Fibroblast of lung (primary cell): ENCODE data around the gene MUC21. TPM values are rescaled to one million over a fixed set of nuclear protein-coding genes. Genes with fewer than 3 reads are reported as not detected.
A peak's percentile ranks its signal among the peaks of the same experiment; 100 is the strongest.
"Not testable (repeated sequence)": the region's sequence is repeated elsewhere in the genome, so short reads cannot be mapped to it uniquely, and the experiment has no call there.

Experiments
- DNase-seq, 2 donors: peaks; one replicate each; pipeline versions ENCODE4 v3.0.0 to v3.0.0-alpha.2; 2010; ENCODE audit warnings: low read depth in 2 of 2
- H2AFZ ChIP-seq: 2 replicates; pipeline ENCODE4 v1.5.1; 2012; ENCODE audit warnings: low read length, control low read depth, inconsistent platforms
- H3K27ac ChIP-seq: 2 replicates; pipeline ENCODE4 v1.5.1; 2011; ENCODE audit warnings: low read length, control low read depth; ENCODE audit not compliant: insufficient read depth
- H3K27me3 ChIP-seq: 2 replicates; pipeline ENCODE4 v1.5.1; 2011; ENCODE audit warnings: mild to moderate bottlenecking, low read length; ENCODE audit not compliant: control insufficient read depth, insufficient read depth
- H3K36me3 ChIP-seq: 2 replicates; pipeline ENCODE4 v1.5.1; 2011; ENCODE audit warnings: low read length; ENCODE audit not compliant: control insufficient read depth, insufficient read depth
- H3K4me1 ChIP-seq: 2 replicates; pipeline ENCODE4 v1.5.1; 2011; ENCODE audit warnings: low read length; ENCODE audit not compliant: control insufficient read depth, insufficient read depth; ENCODE audit errors: extremely low read depth
- H3K4me2 ChIP-seq: 2 replicates; pipeline ENCODE4 v1.5.1; 2011; ENCODE audit warnings: low read length, control low read depth; ENCODE audit not compliant: insufficient read depth; ENCODE audit errors: extremely low read depth
- H3K4me3 ChIP-seq, 4 experiments: fragments of 200-600 bp in 1 of 4; sonication (generic) in 1 of 4; replicated peaks in 1 of 4; 2 replicates each; pipeline ENCODE4 v1.5.1; 2011 to 2016; ENCODE audit warnings: low read length in 4 of 4, low read depth in 3 of 4, mild to moderate bottlenecking in 3 of 4, control low read depth in 2 of 4, inconsistent platforms in 1 of 4, mixed read lengths in 1 of 4; ENCODE audit not compliant: insufficient read depth in 1 of 4; ENCODE audit errors: control extremely low read depth in 1 of 4
- H3K79me2 ChIP-seq: 2 replicates; pipeline ENCODE4 v1.5.1; 2012; ENCODE audit warnings: mild to moderate bottlenecking, low read length, inconsistent platforms; ENCODE audit not compliant: control insufficient read depth, insufficient read depth
- H3K9ac ChIP-seq: 2 replicates; pipeline ENCODE4 v1.5.1; 2011; ENCODE audit warnings: mild to moderate bottlenecking, low read length, control low read depth; ENCODE audit not compliant: insufficient read depth
- H3K9me3 ChIP-seq: 2 replicates; pipeline ENCODE4 v1.5.1; 2012; ENCODE audit warnings: low read depth, low read length; ENCODE audit not compliant: control insufficient read depth, insufficient read depth
- H4K20me1 ChIP-seq: 2 replicates; pipeline ENCODE4 v1.5.1; 2011; ENCODE audit warnings: low read length; ENCODE audit not compliant: control insufficient read depth, insufficient read depth; ENCODE audit errors: extremely low read depth
- CTCF ChIP-seq, 2 donors: IDR thresholded peaks in 1 of 2; conservative IDR thresholded peaks in 1 of 2; 1 replicate in 1 of 2; 2 replicates in 1 of 2; pipeline ENCODE4 v1.5.1; 2011 to 2012; ENCODE audit warnings: low read length in 2 of 2, control low read depth in 1 of 2, inconsistent platforms in 1 of 2, low read depth in 1 of 2, mild to moderate bottlenecking in 1 of 2
- EZH2 ChIP-seq: IDR thresholded peaks from 2 replicates; pipeline ENCODE4 v1.5.1; 2012; ENCODE audit warnings: low read length, control low read depth, mild to moderate bottlenecking; ENCODE audit errors: missing control alignments
- polyA plus RNA-seq, 2 donors: library from polyadenylated mRNA; depleted of rRNA in 1 of 2; stranded (reverse) in 1 of 2; unstranded in 1 of 2; fragments of >200 nt; gene quantifications; 2 replicates each; pipeline ENCODE4 v1.2.1, GENCODE V29; 2011 to 2012; ENCODE audit warnings: missing spikeins in 1 of 2
- total RNA-seq: library from RNA; depleted of rRNA; stranded (reverse); fragments of >200 nt; gene quantifications from 2 replicates; pipeline ENCODE4 v1.2.1, GENCODE V29; 2014

Gene MUC21
- total and polyA plus RNA-seq, 2 donors (not counting 1 experiment from before 2014, with no cell fraction given) = not detected

- Histone ChIP-seq H3K9ac (no peak within 1 kb of the TSS), H3K4me3 (no peak within 1 kb of the TSS), H4K20me1 (no peaks in the 10 kb centered on the region), H3K36me3 (no peaks in the 10 kb centered on the region), H3K27ac (no peak within 1 kb of the TSS), H3K79me2 (no peaks in the 10 kb centered on the region), H3K4me1 (peaks cover 6% of the 10 kb centered on the region), H2AFZ (no peak within 1 kb of the TSS), H3K27me3 (no peaks in the 10 kb centered on the region), H3K9me3 (no peaks in the 10 kb centered on the region), H3K4me2 (no peak within 1 kb of the TSS)
- no peak for TF ChIP-seq EZH2
- TF ChIP-seq CTCF (conservative IDR thresholded peaks at IDR 0.05 in 1 of 2, IDR thresholded peaks at IDR 0.05 in 1 of 2; ENCODE audit: low read depth in 1 of 2, low read length in 2 of 2) = no peak
- DNase-seq = peak; percentile 6 to 80
Measured at GRCh38 chr6:31010393-31011060, 27.0 kb downstream of the MUC21 start, which contains the start of gene MUC22. Gene MUC22 (plus strand): TSS chr6:31010474. CDS start chr6:31010707, 233 bp downstream.

- no peaks in the 10 kb centered on the region for H3K36me3 ChIP-seq
- H3K79me2 ChIP-seq = no peaks in the 10 kb centered on the region
- no peak for DNase-seq
- H3K27me3 ChIP-seq = no peaks in the 10 kb centered on the region
- no peak overlapping the region for H3K4me3 ChIP-seq
- peaks cover 6% of the 10 kb centered on the region for H3K4me1 ChIP-seq
- no peaks in the 10 kb centered on the region for H3K9me3 ChIP-seq
- H3K4me2 ChIP-seq = no peak overlapping the region
- no peaks in the 10 kb centered on the region for H4K20me1 ChIP-seq
- no peak overlapping the region for H3K27ac ChIP-seq
- TF ChIP-seq EZH2 = no peak
- no peak for TF ChIP-seq CTCF (conservative IDR thresholded peaks at IDR 0.05 in 1 of 2, IDR thresholded peaks at IDR 0.05 in 1 of 2; ENCODE audit: low read depth in 1 of 2, low read length in 2 of 2)
- H3K9ac ChIP-seq = no peak overlapping the region
- no peak overlapping the region for H2AFZ ChIP-seq
Measured at GRCh38 chr6:31011153-31011552, 27.6 kb downstream of the MUC21 start.

- no peak for DNase-seq
- Histone ChIP-seq H2AFZ (no peak overlapping the region), H3K27me3 (no peaks in the 10 kb centered on the region), H4K20me1 (no peaks in the 10 kb centered on the region), H3K4me1 (no peaks in the 10 kb centered on the region), H3K4me3 (no peak overlapping the region), H3K79me2 (no peaks in the 10 kb centered on the region), H3K27ac (no peak overlapping the region), H3K36me3 (no peaks in the 10 kb centered on the region), H3K9me3 (no peaks in the 10 kb centered on the region), H3K4me2 (no peak overlapping the region), H3K9ac (no peak overlapping the region)
- no peak for TF ChIP-seq EZH2
- TF ChIP-seq CTCF (conservative IDR thresholded peaks at IDR 0.05 in 1 of 2, IDR thresholded peaks at IDR 0.05 in 1 of 2; ENCODE audit: low read depth in 1 of 2, low read length in 2 of 2) = no peak
Measured at GRCh38 chr6:31016659-31017299, 33.3 kb downstream of the MUC21 start.

GRCh38 chr6:31017436-31017835 lies 33.9 kb downstream of the MUC21 start:
- not testable (repeated sequence) for H3K27ac ChIP-seq, DNase-seq, H2AFZ ChIP-seq, H3K9ac ChIP-seq, H3K27me3 ChIP-seq, H4K20me1 ChIP-seq, H3K36me3 ChIP-seq, H3K4me3 ChIP-seq, H3K4me2 ChIP-seq, H3K79me2 ChIP-seq, H3K4me1 ChIP-seq, H3K9me3 ChIP-seq
